ENCODE data around the gene LSM10.
A peak's percentile ranks its signal among the peaks of the same experiment; 100 is the strongest.

LSM10 gene

DNA sequence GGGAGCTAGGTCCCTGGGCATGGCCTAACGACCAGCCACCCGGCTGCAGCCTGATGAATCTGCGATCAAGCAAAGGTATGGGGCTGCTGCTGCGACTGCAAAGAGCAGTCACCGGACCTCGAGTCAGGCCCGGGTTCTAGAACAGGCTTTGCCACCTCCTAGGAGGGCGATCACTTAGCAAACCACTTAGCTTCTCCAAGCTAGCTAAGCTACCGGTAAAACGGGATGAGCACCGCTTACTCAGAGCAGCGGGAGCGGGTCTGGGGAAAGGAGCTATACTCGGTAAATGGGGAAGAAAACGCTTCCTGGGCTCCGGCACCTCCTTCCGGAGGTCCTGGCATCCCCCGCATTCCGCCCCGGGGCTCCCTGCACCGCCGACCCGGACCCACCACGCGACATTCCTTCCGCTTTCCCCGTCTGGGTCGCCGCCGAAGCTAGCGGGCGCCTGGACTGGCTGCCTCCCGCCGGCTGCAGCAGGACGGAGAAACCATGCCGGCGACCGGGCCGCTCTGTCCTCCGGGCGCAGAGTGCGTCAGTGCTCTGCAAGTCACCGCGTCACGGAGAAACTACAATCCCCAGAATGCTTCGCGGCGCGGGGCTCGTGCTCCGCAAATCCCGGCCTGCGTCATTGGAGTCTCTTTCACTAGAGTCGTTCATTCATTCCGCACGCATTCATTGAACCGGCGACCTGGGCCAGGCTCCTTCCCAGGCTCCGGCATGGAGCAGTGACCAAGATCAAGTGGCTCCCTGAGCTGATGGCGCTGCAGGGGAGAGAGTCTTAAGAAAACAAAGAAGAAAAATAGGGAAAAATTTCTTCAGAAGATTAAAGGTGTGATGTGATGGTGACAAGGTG is at the start of gene LSM10:
Gene LSM10 (minus strand): TSS at position 531 of the 853 bp plus-strand sequence. CDS start 3,779 bp downstream, outside the sequence.
- DNase-seq (ENCODE audit: low read depth), result peak; percentile 77
- TF ChIP-seq, protein P1, sequence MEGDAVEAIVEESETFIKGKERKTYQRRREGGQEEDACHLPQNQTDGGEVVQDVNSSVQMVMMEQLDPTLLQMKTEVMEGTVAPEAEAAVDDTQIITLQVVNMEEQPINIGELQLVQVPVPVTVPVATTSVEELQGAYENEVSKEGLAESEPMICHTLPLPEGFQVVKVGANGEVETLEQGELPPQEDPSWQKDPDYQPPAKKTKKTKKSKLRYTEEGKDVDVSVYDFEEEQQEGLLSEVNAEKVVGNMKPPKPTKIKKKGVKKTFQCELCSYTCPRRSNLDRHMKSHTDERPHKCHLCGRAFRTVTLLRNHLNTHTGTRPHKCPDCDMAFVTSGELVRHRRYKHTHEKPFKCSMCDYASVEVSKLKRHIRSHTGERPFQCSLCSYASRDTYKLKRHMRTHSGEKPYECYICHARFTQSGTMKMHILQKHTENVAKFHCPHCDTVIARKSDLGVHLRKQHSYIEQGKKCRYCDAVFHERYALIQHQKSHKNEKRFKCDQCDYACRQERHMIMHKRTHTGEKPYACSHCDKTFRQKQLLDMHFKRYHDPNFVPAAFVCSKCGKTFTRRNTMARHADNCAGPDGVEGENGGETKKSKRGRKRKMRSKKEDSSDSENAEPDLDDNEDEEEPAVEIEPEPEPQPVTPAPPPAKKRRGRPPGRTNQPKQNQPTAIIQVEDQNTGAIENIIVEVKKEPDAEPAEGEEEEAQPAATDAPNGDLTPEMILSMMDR (IDR thresholded peaks at IDR 0.05; ENCODE audit: low read depth, low read length, missing control alignments), result no peak
- peak within 1 kb of the TSS; percentile 81 for H3K4me3 ChIP-seq (ENCODE audit: low read depth, low read length)

DNA sequence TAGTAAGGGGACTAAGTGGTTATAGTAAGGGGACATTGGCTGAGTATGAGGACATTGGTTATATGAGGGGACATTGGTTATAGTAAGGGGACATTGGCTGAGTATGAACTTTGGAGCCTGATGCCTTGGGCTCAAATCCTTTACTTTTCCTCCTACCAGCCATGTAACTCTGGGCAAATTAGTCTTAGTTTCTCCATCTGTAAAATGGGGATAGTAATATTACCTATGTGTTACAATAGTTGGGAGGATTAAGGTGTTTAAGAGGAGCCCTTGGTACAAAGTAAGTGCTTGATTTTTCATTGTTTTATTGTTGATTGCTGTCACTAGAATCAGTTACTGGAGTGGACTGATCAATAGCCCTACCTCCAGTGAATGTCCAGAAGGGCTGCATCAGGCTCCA is 49.7 kb upstream of the LSM10 start:
- H3K4me3 ChIP-seq (ENCODE audit: low read depth, low read length), result no peak overlapping the region
- DNase-seq (ENCODE audit: low read depth), result no peak
- TF ChIP-seq, protein P1 (IDR thresholded peaks at IDR 0.05; ENCODE audit: low read depth, low read length, missing control alignments), result no peak

DNA sequence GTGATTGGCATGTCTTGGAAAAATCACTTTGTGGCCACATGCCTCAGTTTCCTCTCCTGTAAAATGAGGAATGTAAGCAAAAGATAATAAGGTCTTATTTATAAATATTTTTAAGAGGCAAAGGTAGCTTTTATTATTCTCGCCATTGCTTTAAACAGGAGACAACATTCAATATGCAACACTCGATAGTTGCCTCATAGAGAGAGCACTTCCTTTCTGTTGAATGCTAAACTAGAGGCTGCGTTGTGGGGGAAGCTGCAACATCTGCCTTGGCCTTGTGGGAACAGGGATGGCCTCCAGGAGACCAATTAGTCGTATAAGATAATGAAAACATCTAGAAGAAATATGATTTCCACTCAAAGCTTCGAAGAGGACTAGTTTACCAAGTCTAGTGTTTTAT is 49.0 kb upstream of the LSM10 start:
- no peak overlapping the region for H3K4me3 ChIP-seq (ENCODE audit: low read depth, low read length)
- DNase-seq (ENCODE audit: low read depth), result no peak
- TF ChIP-seq, protein P1 (IDR thresholded peaks at IDR 0.05; ENCODE audit: low read depth, low read length, missing control alignments), result no peak

DNA sequence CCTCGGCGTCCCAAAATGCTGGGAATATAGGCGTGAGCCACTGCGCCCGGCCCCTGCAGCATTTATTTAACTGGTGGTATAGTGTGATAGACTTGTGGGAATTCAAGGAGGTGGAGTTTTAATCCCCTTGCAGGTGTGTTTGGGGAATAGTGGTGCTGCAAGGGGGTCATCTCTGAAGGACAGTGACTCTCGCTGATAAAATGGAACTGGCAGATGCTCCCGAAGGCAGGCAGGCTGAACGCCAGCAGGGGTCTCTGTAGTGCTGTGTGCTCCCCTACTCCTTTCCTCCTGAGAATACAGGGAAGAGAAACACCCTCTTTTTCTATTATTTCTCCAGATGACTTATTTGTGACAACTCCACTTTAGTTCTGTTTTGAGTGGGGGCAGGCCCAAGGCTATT is 48.6 kb upstream of the LSM10 start:
- TF ChIP-seq, protein P1 (IDR thresholded peaks at IDR 0.05; ENCODE audit: low read depth, low read length, missing control alignments), result peak; percentile 62
- H3K4me3 ChIP-seq (ENCODE audit: low read depth, low read length), result no peak overlapping the region
- DNase-seq (ENCODE audit: low read depth), result no peak

DNA sequence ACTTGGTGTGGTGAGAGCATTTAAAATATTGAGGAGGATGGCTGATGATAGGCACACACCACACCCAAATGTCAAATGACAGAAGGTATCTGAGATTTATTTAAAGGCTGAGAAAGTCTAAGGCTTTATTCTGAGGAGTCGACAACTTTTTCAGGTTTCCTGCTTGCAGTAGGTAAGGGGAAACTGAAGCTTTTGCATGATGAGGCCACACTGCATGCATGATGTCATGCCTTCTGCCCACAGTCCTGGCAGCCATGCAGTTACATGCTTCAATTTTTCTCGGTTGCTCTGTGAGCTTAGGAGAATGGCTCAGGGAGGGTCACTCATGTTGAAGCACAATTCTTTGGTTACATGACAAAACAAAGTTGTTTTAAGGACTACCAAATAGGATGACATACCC is 45.6 kb upstream of the LSM10 start:
- H3K4me3 ChIP-seq (ENCODE audit: low read depth, low read length), result no peak overlapping the region
- TF ChIP-seq, protein P1 (IDR thresholded peaks at IDR 0.05; ENCODE audit: low read depth, low read length, missing control alignments), result no peak
- no peak for DNase-seq (ENCODE audit: low read depth)

DNA sequence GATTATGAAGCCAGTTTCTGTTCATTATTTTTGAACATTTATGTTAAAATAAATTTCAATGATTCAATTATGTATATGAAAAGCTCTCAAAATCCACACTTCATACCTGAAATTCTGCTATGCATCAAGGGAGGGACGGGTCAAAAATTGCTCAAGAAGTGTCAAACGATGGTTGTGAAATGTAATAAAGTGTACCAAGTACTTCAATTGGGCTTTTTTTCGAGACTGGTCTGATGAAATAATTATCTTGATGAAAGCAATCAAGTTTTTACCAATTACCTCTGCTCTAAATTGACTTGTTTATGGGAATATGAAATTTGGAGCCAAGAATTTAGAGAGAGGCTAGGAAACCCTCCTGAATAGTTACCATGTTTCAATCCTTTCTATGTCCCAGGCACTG is 44.6 kb upstream of the LSM10 start:
- TF ChIP-seq, protein P1 (IDR thresholded peaks at IDR 0.05; ENCODE audit: low read depth, low read length, missing control alignments), result no peak
- no peak overlapping the region for H3K4me3 ChIP-seq (ENCODE audit: low read depth, low read length)
- DNase-seq (ENCODE audit: low read depth), result no peak

DNA sequence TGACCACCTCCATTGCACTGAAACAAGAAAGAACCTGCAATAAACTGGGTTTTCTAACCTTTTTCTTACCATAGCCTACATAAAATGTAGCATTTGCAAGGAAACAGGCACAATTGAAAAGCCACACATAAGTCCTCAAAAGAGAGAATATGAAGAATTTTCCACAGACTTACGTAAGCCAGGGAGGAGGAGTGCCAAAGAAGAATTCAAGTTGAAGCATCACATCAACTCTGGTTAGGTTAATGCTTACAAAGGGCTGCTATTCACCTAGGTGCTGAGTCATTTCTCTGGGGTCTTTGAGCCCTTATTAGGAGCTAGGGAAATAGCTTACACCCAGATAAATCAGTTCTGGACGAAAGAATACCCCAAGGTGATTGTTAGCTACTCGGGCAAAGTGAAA is 42.9 kb upstream of the LSM10 start:
- TF ChIP-seq, protein P1 (IDR thresholded peaks at IDR 0.05; ENCODE audit: low read depth, low read length, missing control alignments), result no peak
- no peak overlapping the region for H3K4me3 ChIP-seq (ENCODE audit: low read depth, low read length)
- DNase-seq (ENCODE audit: low read depth), result no peak
